Suprapubic skin (tissue), 4 donors: ENCODE data around the gene EPHA2.
A peak's percentile ranks its signal among the peaks of the same experiment; 100 is the strongest.

ENCODE experiments used
- EP300 ChIP-seq: sonication (generic); formaldehyde crosslinking; IDR thresholded peaks from one replicate; pipeline ENCODE4 v1.6.1; 2017; ENCODE audit warnings: antibody characterized with exemption
- POLR2A ChIP-seq, 2 donors: fragments of 450-650 bp; IDR thresholded peaks; one replicate each; pipeline ENCODE4 v1.6.1; 2017; ENCODE audit warnings: antibody characterized with exemption in 2 of 2, mild to moderate bottlenecking in 2 of 2, moderate library complexity in 2 of 2
- POLR2AphosphoS5 ChIP-seq, 3 donors: sonication (generic); formaldehyde crosslinking; IDR thresholded peaks; one replicate each; pipeline ENCODE4 v1.6.1; 2017; ENCODE audit warnings: antibody characterized with exemption in 3 of 3
- TF ChIP-seq, protein P1 (sequence below), 2 donors: fragments of 200-600 bp in 1 of 2; fragments of 450-650 bp in 1 of 2; sonication (generic) in 1 of 2; IDR thresholded peaks; one replicate each; pipeline ENCODE4 v1.5.1; 2016 to 2019; ENCODE audit warnings: antibody characterized with exemption in 2 of 2, mild to moderate bottlenecking in 1 of 2, moderate library complexity in 1 of 2

DNA sequence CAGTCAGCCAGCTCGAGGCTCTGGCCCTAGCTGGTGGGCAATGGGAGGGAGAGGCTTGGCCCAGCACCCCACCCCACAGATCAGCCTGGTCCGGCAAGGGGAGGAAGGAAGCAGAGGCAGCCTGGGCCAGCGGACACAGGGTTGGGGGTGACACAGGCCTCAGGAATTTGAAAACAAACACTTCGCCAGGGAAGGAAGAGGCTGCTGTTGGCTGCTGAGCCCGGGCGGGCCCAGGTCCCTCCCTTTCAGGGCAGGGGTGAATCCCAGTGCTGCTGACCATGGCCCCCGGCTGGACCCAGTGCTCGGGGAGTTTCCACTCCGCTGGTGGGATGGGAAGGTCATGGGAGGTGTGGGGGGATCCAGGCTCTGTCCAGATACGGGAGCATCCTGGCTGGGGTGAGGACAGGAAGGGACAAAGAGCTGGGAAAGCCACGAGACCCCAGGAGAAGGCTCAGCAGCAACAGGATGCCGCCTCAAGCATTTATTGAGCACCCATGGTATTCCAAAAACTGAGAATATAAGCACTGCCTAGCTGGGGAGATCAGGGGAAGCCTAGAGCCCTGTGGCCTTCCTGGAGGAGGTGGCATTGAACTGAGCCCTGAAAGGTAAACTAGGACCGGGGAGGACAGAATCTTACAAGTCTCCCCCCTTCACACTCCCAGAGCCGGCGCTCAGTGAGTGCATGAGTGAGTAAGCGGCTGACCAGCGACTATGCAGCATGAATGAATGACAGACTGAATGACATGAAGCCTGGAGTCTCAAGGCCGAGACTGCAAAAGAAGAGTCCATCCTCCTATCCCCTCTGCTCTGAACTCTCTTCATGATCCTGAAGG is 26.2 kb upstream of the EPHA2 start:
- TF ChIP-seq EP300 (no peak), POLR2A (IDR thresholded peaks at IDR 0.05) (no peak), POLR2AphosphoS5 (IDR thresholded peaks at IDR 0.05) (peak in 2 of 3 donors; percentile 27 to 63)
- TF ChIP-seq, protein P1, sequence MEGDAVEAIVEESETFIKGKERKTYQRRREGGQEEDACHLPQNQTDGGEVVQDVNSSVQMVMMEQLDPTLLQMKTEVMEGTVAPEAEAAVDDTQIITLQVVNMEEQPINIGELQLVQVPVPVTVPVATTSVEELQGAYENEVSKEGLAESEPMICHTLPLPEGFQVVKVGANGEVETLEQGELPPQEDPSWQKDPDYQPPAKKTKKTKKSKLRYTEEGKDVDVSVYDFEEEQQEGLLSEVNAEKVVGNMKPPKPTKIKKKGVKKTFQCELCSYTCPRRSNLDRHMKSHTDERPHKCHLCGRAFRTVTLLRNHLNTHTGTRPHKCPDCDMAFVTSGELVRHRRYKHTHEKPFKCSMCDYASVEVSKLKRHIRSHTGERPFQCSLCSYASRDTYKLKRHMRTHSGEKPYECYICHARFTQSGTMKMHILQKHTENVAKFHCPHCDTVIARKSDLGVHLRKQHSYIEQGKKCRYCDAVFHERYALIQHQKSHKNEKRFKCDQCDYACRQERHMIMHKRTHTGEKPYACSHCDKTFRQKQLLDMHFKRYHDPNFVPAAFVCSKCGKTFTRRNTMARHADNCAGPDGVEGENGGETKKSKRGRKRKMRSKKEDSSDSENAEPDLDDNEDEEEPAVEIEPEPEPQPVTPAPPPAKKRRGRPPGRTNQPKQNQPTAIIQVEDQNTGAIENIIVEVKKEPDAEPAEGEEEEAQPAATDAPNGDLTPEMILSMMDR (IDR thresholded peaks at IDR 0.05): no peak
